Suprapubic skin (tissue), 3 donors: ENCODE measurements around the gene ZNF507.

Source experiments
- CTCF ChIP-seq, 2 donors: fragments of 200-600 bp in 1 of 2; fragments of 450-650 bp in 1 of 2; sonication (generic) in 1 of 2; IDR thresholded peaks; one replicate each; pipeline ENCODE4 v1.5.1; 2016 to 2019; ENCODE audit warnings: antibody characterized with exemption in 2 of 2, mild to moderate bottlenecking in 1 of 2, moderate library complexity in 1 of 2
- POLR2A ChIP-seq, 2 donors: fragments of 450-650 bp; IDR thresholded peaks; one replicate each; pipeline ENCODE4 v1.6.1; 2017; ENCODE audit warnings: antibody characterized with exemption in 2 of 2, mild to moderate bottlenecking in 2 of 2, moderate library complexity in 2 of 2

DNA sequence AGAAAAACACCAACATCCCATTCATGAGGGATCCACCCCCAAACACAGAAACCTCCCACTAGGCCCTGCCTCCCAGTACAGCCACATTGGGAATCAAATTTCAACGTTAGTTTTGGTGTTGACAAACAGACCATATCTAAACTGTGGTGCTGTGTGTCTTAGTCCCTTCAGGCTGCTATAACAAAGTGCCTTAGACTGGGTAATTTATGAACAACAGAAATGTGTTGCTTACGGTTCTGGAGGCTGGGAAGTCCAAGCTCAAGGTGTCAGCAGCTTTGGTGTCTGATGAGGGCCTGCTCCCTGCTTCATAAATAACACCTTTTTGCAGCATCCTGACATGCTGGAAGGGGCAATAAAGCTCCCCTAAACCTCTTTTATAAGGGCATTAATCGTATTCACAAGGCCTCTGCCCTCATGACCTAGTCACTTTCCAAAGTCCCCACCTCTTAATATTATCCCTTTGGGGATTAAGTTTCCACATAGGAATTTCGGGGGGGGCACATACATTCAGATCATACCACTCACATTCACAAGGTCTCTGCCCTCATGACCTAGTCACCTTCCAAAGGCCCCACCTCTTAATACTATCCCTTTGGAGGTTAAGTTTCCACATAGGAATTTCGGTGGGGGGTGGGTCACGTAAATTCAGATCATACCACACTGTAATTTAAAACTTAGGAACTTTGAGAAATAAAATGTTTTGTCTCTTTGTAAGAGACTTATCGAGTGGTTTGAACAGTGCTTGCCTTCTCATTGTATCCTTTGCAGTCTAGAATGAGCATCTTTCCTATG, 27.5 kb downstream of the ZNF507 start:
- TF ChIP-seq CTCF (IDR thresholded peaks at IDR 0.05) (no peak), POLR2A (IDR thresholded peaks at IDR 0.05) (no peak)
